Stromal cell of bone marrow (primary cell): ENCODE measurements around the gene GUCA1A.

Source experiments
- DNase-seq: peaks from one replicate; pipeline ENCODE4 v3.0.0-alpha.2; 2012; ENCODE audit warnings: low read depth

The GUCA1A gene

DNA sequence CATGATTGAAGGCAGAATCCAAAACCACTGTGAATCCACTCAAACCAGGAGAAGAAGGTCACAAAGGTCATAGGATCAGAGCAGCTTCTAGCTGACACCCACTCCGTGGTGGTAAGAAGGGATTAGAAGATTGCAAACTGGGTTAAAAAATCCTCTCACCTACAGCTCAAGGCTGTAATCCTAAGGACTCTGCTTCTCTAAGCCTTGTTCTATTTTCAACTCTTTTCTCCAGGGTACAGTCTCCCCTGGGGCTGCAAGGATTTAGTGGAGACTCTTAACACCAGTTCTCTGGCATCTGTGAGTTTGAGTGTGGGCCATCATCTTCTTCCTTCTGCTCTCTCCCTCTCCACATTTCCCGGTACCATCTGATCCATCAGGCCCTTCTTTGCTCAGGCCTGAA lies at the start of gene GUCA1A:
Gene GUCA1A, plus strand, starts transcription at position 264 of the 400 bp plus-strand sequence. CDS start 250 bp downstream, outside the sequence.
- DNase-seq, result no peak

DNA sequence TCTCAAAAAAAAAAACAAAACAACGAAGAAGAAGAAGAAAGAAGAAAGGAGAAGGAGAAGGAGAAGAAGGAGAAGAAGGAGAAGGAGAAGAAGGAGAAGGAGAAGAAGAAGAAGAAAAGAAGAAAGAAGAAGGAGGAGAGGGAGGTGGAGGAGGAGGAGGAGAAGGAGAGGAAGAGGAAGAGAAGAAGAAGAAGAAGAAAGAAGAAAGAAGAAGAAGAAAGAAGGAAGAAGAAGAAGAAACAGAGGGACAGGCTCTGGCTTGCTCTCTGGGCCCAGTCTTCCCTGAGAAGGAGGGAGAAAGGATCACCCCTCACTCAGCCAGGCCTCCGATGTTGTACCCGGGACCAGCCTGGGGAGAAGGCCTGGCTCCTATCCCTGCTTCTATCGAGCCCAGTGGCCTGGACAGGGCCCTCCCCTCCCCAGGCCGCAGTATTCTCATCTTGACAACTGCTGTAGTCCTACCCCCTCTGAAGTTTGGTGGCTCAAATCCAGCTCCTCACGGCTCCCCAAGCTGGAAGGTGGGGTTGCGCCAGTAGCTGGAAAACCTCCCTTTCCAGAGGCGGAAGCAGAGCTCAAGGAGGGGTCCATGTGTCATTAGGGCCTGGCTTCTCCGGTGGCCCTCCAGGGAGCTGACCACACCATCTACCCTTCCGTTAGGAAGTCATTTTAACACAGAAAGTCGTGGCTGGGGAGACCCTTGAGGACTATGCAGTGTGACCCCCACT lies 49.6 kb upstream of the GUCA1A start:
- no peak for DNase-seq

DNA sequence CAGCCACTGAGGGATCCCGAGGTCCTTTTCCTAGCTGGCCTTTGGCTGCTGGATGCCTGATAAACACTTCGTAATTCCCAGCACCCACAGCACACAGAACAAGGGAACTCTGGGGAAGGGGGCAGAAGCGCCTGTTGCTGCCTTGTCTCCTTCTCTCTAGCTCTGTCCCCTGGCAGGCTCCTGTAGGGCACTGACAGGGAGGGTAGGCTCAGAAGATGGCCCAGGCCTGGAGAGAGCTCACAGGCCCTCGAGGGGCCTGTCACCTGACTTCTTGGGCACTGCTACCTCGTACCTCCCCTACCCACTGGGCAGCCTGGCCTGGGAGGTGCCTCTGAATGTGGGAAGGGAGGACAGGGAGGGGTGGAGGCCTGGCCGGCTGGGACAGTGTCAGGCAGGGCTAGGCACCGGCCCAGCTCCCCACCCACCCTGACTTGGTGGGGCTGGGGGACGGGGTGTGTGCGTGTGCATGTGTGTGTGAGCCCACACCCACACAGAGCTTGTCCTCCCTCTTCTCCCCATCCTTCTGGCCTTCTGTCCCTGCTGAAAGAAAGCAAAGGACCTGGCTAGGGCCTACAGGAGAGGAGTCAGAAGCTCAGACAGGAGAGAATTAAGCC lies 48.8 kb upstream of the GUCA1A start:
- DNase-seq, result no peak

DNA sequence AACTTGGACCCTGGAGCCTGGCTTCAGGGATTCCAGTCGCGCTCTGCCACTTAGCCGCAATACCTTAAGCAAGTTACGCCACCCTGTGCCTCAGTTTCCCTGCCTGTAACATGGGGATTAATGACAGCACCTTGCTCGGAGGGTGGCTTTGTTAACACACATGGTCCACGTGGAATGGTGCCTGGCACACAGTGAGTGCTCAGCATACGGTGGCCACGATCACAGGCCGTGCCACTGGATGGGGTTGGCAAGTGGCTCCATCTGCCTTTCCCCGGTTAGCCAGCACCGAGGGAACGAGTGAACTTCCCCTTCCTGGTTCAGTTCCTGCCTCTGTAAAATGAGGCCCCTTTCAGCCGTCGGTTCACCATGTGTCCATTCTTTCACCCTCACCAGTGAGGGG lies 47.9 kb upstream of the GUCA1A start:
- no peak for DNase-seq

DNA sequence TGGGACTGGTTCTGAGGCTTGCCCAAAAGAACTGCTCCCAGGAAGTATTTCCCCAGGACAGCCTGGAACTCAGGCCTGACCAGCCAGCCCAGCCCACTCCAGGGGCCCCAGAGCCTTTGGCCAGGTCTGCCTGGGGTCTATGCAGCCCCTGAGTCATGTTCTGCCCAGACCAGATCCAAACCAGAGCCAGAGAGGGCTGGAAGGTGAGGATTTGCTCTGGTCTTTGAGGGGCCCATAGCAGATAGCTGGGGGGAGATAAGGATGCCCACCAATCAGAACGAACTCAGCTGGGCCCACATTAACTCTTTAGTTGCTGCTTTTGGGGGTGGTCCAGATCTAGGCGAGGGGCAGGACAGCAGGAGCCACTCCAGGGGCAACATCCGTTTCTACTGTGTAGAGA lies 47.5 kb upstream of the GUCA1A start:
- no peak for DNase-seq

DNA sequence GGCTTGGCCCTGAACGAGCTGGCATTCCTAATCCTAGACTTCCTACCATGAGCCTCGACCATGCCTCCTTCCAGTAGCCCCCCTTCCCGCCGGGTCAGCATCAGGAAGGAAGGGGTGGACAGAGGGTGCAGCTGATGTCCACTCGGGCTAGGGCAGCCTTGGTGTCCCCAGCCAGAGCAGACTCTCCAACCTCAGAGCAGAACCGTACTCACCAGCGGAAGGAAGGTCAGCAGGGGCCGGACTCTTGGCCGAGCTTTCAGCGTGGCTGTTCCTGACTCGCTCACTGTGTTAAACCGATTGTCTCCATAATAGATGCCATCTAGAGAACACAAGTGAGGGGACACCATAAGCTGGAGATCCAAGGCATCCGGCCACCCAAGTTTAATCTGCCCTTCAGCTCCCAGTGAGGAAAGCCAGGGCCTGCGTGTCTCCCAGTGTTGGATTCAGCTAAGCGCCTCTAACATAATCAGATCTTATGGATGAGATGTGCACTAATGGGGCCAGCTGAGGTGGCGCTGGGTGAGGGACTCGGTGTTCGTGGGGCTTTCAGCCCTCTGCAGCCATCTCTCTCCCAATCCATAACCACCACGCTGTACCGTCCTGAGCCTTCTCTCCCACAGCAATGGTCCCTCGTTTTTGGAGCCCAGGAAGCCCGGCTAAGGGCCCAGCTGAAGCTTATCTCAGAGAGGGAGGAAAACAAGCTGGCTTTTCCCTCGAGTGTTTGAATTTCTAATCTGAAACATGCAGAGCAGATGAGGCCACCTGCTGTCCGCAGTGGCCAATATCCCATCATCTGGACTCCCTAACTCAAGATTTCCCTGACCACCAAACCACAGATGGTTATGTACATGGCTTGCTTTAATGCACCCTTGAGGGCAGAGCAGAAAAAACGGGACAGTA lies 44.5 kb upstream of the GUCA1A start:
- DNase-seq, result no peak

DNA sequence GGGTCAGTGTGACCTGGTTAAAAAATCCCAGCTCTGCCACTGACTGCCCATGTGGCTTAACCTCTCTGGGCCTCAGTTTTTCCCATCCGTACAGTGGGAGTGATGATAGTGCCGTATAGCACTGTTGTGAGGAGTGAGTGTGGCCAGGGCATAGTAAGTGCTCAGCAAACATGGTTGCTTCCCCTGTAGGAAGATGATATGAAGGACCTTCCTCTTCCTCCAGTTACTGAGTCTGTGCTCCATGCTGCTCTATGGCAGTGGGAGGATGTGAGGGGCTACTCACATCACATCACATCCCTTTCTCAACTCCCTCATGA lies 43.8 kb upstream of the GUCA1A start:
- DNase-seq, result no peak

DNA sequence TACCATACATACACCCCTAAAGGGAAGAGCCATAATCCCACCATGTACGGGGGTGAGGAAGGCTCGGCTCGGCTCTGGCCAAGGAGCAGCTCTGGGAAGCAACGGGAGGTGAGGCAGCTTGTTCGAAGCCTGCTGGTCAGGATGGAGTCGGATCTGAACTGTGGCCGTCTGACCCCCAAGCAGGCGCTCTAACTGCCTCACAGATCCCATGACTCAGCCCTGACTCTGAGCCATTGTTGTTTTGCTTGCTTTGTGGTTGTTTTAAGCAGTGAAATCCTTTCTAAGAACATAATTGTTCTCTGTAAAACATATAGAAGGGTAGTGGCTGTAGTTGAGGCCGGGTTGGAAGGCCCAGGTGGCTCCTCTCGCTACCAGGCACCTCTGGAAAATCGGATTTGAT lies 41.6 kb upstream of the GUCA1A start:
- peak; percentile 71 for DNase-seq

DNA sequence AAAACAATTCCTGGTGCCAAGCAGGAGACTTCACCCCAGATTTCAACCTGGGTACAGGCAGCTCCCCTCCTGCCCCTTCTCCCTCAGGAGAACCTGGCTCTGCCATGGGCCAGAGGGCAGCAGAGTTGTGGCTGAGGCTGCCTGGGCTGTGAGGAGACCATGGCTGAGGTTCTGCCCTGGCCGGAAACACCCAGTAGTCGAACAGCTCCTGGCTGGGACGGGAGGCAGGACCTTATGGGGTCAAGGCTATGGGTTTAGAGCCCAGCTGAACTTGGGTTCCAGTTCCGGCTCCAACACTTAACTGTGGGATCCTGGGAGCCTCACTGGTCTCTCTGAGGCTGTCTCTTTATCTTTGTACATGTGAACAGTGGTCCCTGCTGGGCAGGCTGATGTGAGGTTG lies 39.2 kb upstream of the GUCA1A start:
- DNase-seq, result no peak

DNA sequence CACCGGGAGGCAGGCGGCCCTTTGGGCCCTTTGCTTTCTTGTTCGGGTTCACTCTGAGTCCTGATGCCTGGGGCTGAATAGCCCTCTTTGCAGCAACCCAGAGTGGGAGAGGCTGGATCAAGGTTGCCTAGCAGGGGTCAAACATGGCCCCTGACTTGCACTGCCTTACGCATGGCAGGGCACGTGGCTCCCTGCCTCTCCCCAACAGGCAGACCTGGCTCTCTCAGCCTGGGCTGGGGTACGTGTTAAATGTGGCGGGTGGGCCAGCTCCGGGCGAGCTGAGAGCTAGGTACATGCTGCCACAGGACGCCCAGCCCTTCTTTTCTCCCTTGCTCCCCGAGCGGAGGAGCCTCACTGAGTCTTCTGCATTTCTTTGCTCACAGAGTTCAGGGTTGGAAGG lies 38.0 kb upstream of the GUCA1A start:
- DNase-seq, result no peak

DNA sequence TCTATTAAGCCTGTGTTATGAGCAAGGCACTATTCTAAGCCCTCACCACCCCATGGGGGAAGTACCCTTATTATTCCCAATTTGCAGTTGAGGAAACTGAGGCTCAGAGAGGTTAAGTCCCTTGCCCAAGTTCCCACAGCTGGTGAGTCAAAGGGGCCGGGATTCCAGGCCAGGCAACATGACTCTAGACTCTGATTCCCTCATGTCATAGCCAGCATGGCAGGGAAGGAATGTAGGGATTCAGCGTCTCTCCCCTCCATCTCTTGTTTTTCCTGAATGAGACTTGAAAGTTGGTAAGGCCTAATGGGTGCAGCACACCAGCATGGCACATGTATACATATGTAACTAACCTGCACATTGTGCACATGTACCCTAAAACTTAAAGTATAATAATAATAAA lies 37.4 kb upstream of the GUCA1A start:
- no peak for DNase-seq

DNA sequence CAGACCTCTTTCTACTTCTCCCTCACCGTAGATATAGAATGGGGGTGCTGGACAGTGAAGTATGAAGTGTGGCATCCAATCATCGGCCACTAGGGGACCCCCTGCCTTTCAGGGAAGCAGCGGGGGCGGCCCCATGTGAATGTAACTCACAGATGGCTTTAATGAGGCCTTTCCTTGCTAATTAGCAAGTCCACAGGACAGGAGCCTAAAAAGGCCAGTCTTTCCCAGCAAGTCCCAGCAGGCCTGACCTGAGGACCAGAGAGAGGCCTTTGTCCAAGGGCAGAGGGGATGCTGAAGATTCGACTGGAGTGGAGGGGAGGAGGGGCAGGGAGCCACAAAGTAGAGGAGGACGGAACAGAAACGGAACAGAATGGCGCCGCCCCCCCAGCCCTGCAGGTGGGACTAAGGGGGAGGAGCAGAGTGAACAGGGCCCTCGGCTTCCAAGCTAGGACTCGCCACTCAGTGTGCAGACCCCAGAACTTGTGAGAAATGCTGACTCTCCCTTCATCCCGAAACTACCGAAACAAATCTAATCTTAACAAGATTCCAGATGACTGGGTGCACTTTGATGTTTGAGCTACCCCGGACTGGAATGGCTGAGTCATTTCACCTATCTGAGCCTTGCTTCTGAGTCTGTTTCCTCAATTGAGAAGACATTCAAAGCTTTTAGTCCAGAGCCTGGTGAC lies 36.5 kb upstream of the GUCA1A start:
- no peak for DNase-seq

DNA sequence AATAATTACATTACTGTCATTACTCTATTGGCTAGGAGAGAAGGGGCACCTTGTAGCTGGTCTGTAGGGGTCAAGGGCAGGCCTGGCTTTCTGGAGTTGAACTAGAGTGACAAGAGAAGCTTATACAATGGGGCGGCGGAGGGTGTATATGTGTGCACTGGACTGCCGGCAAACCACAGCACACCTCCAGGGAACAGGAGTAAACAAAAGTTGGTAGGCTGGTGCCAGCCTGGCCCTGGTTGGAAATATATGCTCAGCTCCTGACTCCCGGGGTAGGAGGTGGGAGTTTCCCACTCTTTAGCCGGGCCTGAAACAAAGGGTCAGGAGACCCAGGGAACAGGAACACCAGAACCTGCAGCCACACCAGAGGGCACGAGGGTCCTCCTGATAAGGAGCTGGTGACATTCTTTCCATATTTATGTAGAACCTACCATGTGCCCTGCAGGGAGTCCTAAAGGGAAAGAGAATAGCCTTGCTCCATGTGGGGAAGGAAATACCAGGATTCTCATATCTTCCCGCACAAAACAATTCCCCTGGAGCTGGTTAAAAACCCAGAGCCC lies 35.9 kb upstream of the GUCA1A start:
- DNase-seq, result no peak

DNA sequence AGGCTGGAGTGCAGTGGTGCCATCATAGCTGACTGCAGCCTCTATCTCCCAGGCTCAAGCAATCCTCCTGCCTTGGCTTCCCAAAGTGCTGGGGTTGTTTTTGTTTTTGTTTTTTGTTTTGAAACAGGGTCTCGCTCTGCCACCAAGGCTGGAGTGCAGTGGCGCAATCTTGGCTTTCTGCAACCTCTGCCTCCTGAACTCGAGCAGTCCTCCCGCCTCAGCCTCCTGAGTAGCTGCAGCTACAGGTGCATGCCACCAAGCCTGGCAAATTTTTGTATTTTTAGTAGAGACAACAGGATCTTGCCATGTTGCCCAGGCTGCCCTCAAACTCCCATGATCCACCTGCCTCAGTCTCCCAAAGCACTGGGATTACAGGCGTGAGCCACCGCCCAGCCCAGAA lies 35.0 kb upstream of the GUCA1A start:
- DNase-seq, result no peak

DNA sequence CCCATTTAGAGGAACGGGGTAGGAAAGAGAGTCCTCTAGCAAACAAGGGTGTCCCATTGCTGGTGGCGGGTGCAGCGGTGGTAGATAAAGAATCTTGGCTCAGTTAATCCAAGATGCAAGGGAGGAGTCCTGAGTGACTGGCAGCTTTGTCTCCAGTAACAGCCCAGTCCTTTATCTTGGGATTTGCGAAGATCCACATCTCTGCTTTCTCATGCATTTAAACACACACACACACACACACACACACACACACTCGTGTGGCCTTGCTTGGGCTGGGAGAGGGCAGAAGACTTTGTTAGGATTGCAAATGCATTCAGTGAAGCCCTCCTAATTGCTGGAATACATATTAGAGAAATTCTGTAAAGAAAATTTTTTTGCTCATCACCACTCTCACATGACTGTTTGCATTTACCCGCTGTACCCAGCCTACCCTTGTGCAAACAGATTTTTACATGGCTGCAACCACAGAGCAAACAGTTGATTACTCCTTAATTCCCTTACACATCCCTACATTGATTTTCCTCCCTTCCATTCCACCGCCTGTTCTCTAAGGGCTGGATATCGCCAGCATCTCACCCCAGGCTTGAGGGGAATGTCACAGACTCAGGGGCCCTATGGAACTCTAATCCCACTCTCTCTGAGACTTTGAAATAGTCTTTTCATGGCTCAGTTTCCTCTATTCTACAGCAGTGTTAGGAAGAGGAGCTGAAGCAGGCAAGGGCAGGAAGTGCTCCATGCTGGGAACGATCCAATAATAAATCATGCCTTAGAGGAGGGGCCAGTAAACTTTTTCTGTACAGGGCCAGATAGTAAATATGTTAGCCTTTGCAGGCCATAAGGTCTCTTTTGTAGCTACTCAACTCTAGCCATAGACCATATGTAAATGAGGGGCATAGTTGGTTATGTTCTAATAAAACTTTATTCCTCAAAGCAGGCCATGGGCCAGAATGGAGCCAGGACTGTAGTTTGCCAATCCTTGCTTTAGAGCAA lies 34.2 kb upstream of the GUCA1A start:
- DNase-seq, result no peak

DNA sequence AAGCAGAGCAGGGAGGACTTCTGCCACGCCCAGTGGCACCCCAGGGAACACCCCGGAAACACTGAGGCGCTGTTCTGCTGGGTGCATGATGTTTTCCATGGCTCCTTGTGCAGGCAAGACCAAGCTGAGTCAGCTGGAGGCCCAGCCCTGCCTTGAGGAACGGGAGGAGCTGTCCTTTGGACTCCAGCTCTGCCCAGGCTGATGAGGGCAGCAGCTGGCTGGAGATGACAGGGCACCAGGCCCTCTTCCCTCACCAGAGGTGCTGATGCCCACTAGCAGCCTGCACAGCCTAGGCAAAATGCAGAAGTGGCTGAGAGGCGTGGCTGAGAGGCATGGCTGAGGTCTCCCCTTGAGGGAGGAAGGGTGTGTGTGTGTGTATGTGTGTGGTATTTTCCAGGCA lies 33.1 kb upstream of the GUCA1A start:
- DNase-seq, result no peak

DNA sequence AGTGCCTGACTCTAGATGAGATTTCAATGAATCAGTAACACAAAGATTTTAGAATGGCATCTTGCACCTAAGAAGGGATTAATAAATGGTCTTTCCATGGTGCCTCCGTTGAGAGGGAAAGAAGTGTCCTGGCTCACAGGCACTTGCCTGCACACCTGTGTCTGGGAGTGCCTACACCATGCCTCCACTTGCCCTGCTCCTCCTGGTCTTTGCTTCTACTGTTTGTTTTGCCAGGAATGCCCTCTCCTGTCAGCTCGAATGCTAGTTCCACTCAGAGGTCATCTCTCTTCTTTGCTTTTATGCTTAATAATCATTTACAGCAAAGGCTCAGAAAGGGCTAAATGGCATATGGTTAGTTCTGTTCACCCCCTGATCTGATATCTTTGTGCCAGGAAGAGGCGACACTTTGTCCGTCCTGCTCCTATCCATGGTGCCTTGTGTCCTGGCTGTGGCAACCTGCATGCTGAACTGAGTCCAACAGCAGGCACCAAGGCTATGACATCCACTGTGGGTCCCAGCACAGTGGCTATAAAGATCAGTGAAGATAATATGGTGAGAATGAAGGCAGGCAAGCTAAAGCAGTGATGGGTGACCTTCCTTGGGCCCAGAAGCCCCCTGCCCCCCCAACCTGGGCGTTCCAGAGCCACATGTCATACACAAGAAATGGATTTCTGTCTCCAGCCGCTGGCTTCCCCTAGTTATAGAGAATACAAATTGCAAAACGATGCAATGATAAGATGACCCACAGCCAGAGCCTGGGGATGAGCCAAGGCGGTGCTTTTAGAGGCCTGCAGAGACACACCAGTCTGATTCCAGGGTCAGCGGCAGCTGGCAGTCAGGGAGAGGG lies 32.2 kb upstream of the GUCA1A start:
- no peak for DNase-seq

DNA sequence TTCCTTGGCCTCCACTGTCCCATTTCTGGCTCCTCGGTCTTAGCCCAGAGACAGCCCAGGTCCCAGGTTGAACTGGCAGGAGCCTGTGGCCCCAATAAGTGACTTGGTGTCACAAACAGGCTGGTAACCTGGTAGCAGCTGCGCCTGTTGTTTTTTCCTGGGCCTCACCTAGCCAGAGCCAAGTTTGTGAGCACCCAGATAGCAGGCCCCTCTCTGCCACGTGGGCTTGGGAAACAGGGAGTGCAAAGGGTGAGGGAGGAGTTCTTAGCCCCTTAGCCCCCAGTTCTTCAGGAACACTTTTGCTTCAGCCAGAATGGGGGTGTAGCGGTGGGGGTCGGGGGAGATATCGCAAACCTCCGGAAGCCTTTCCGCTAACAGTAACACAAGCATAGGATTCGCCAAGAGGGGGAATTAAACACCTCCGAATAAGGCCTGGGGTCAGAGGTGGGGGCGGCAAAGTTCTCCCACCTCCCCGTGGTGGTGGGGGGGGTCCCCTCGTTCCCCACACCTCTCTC lies 31.5 kb upstream of the GUCA1A start:
- no peak for DNase-seq

DNA sequence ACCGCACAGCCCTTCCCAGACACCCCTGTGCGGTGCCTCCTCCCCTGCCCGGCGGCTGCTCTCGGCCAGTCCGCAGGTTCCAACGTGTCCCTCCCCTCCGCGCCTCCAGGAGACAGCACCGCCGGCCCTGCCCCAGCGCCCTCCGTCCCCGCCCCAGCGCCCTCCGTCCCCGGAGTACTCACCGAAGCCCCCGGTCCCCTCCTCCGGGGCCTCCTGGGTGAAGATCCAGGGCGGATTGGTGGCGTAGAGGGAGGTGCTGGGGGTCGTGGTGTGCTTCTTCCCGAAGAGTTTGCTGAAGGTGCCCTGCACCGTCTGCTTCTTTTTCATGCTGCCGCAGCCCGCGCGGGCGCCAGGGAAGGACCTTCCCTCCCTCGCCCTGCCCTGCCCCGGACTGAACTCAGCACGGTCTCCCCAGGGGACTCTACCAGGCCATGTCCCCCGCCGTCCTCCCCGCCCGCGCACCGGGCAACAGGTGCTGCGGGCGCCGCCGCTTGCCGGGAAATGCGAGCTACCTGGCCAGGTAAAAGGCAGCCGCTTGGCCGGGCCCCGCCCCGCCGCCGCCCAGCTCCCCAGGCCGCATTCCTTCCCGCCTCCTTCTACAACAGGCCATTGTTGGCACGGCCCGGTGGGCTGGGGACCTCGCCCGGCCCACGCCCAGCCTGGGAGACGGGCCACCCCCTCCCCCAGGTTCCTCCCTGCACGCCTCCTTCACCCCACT lies 30.9 kb upstream of the GUCA1A start, which contains the start of gene C6orf132:
Gene C6orf132, minus strand, starts transcription at position 503 of the 718 bp plus-strand sequence. Its CDS starts 176 bp downstream, at position 327.
- no peak for DNase-seq
